22Rv1 (cell line): ENCODE results near the gene NCOA6.

Experiments
- H3K27ac ChIP-seq: fragments of 450-650 bp; 2 replicates; pipeline ENCODE4 v1.5.1; 2017
- CTCF ChIP-seq: fragments of 450-650 bp; IDR thresholded peaks from 2 replicates; pipeline ENCODE4 v1.5.1; 2017; ENCODE audit warnings: mild to moderate bottlenecking
- ZFX ChIP-seq: fragments of 450-650 bp; IDR thresholded peaks from 2 replicates; pipeline ENCODE4 v1.6.1; 2017; ENCODE audit warnings: antibody characterized with exemption, borderline replicate concordance

NCOA6 gene

GRCh38 chr20:34774449-34774848, 51.0 kb downstream of the NCOA6 start:
- TF ChIP-seq ZFX: no peak
- no peak for TF ChIP-seq CTCF

GRCh38 chr20:34773726-34774125, 51.7 kb downstream of the NCOA6 start:
- no peak for TF ChIP-seq ZFX
- TF ChIP-seq CTCF: no peak
- no peak overlapping the region for H3K27ac ChIP-seq

More at GRCh38 chr20:34774449-34774848, 51.0 kb downstream of the NCOA6 start:
- H3K27ac ChIP-seq: no peak overlapping the region

- no peak overlapping the region for H3K27ac ChIP-seq
Observed at GRCh38 chr20:34772437-34772836, 53.0 kb downstream of the NCOA6 start.

GRCh38 chr20:34771680-34772081, 53.8 kb downstream of the NCOA6 start:
- peak overlapping the region; percentile 41 for H3K27ac ChIP-seq
- no peak for TF ChIP-seq CTCF
- no peak for TF ChIP-seq ZFX

More at GRCh38 chr20:34772437-34772836, 53.0 kb downstream of the NCOA6 start:
- no peak for TF ChIP-seq CTCF
- TF ChIP-seq ZFX: no peak

- no peak overlapping the region for H3K27ac ChIP-seq
- TF ChIP-seq ZFX (no peak), CTCF (no peak)
Observed at GRCh38 chr20:34768096-34768495, 57.4 kb downstream of the NCOA6 start.

- TF ChIP-seq CTCF (no peak), ZFX (no peak)
- no peak overlapping the region for H3K27ac ChIP-seq
Observed at GRCh38 chr20:34762031-34762555, 63.4 kb downstream of the NCOA6 start.

GRCh38 chr20:34755367-34755766, 70.1 kb downstream of the NCOA6 start:
- H3K27ac ChIP-seq: no peak overlapping the region
- TF ChIP-seq ZFX: no peak
- TF ChIP-seq CTCF: no peak
